GM19372 (cell line): ENCODE data around the gene RRBP1.

Source experiments
- ATAC-seq: cut with Tn5 transposase; IDR thresholded peaks from one replicate; pipeline ENCODE4 v1.9.1; 2021; ENCODE audit warnings: mild to moderate bottlenecking, low read depth, moderate library complexity; ENCODE audit not compliant: unreplicated experiment

RRBP1 gene

DNA sequence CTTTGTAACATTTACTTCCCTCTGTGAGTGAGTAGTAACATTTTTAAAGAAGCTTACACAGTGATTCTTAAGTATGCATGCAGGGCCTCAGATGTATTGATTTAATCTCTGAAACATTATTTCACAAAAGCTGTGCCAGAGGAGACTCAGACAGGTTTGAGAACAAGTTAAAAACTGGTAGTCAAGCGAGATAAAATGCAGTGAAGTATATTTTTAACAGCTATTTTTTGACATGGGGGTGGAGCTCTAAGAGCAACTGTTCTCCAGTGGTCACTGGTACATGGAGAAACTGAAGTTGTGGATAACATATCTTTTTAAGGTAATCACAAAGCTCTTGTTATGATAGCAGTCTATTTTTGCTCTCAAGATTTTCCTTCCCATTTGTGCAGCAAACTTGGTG is 91.8 kb downstream of the RRBP1 start:
- no peak for ATAC-seq

DNA sequence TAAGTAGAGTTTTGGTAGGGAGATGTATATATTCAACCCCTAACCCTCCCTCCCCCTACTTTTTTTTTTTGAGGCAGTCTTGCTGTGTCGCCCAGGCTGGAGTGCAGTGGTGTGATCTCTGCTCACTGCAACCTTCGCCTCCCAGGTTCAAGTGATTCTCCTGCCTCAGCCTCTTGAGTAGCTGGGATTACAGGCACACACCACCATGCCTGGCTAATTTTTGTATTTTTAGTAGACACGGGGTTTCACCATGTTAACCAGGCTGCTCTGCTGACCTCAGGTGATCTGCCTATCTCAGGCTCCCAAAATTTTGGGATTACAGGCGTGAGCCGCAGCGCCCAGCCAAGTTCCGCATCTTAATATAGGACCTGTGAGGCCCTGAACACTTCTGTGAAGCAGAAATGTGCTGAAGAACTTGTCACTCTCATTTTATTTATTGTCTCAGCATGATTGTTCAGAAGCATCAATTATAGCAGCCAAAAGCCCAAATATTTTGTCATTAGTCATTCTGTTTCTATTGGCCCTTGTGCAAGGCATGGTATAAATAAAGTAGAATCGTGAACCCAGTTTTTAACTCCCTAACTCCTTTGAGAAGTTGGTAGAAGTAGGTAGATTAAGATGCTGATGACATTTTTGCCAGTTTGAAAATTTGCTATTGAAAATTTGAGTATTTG is 92.7 kb downstream of the RRBP1 start:
- no peak for ATAC-seq

- ATAC-seq, result no peak
Measured at GRCh38 chr20:17587824-17588223, 94.2 kb downstream of the RRBP1 start.

DNA sequence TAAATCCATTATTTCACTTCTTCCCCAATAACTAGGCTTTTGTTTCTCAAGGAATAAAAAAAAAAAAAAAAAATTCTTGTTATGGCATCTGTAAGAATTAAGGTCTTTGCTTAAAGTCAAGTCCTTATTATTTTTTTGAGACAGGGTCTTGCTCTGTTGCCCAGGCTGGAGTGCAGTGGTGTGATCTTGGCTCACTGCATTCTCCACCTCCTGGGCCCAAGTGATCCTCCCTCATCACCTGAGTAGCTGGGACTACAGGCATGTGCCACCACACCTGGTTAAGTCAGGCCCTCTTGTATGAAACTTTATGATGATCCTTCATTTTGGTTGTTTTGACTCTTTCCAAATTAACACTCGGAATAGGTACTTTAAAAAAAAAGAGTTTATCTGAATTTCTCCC is 94.9 kb downstream of the RRBP1 start:
- ATAC-seq, result no peak

- no peak for ATAC-seq
Measured at GRCh38 chr20:17586250-17586649, 95.8 kb downstream of the RRBP1 start.

- ATAC-seq, result no peak
Measured at GRCh38 chr20:17584689-17585088, 97.4 kb downstream of the RRBP1 start.

GRCh38 chr20:17583126-17583525 is 98.9 kb downstream of the RRBP1 start:
- no peak for ATAC-seq

DNA sequence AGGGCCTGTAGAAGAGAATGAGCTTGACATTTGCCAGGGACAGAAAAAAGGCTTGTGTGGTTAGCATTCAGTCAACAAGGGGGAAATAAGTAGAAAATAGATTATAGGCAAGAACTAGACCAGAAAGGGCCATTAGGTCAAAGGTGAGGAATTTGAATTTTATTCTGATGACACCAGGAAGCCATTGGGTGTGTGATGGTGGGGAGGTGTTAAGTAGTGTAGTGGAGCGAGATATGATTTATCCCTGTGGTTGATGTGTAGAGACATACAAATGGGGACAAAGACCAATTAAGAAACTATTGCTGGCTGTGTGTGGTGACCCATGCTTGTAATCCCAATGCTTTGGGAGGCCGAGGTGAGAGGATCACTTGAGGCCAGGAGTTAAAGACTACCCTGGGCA is 101.1 kb downstream of the RRBP1 start:
- no peak for ATAC-seq

DNA sequence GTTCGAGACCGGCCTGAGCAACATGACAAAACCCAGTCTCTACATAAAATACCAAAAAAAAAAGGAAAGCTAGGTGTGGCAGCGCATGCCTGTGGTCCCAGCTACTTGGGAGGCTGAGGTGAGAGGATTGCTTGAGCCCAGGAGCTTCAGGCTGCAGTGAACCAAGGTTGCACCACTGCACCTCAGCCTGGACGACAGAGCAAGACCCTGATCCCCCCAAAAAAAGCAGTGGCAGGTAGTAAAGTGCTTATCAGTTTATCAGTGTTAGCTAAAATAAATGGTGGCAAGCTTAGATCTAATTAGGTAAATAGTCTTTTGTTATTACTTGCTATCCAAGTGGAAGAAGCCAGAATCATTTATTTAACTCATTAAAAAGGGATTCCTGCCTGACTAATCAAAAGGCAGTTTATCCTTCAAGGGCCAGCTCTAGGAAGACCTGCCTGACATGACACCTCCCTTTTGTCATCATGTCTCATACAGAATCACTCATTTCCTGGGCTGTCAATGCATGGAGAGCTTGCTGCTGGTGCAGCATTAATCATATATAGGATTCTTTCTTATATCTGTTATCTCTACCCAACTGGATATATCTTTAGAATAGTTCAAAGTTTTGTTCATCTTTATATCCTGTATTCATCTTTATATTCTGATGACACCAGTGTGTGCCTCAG is 102.5 kb downstream of the RRBP1 start:
- ATAC-seq, result no peak

DNA sequence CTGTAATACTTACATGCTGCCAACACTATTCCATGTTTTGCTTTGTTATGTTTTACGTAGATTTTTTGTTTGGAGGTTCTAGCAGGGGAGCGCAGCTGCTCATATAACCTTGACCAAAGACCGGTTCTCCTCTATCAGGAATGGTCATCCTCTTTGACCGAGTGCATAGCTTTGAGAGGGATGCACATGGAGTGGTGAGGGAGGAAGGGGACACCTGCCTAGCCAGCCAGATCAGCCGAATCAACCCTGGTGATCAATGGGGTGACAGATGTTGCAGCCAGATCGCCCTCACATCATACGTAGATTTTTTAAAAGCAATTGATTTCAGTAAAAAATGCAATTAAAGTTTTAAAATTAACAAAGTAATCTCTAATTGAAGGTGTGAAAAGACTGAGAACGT is 105.8 kb downstream of the RRBP1 start:
- no peak for ATAC-seq

GRCh38 chr20:17573463-17573862 is 108.6 kb downstream of the RRBP1 start:
- no peak for ATAC-seq

GRCh38 chr20:17572034-17572638 is 109.9 kb downstream of the RRBP1 start:
- ATAC-seq, result no peak

DNA sequence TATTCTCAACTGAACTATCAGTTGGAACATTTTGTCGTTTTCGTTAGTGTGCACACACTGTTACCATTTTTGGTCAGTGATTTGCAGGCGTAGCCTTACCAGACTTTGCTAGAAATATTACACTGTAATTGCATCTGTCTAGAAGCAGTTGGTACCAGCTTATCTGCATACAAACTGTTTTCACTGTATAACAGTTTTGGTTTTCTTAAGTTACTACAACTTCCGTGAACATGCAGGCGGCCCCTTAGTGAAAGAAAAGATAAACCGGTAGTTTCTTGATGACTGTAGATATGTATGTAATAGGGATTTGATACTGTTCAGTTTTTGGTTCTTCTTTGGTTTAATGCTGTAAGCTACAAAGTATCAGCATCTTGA is 110.9 kb downstream of the RRBP1 start:
- no peak for ATAC-seq

- ATAC-seq, result peak; percentile 35
Measured at GRCh38 chr20:17570347-17571152, 111.5 kb downstream of the RRBP1 start.

- peak; percentile 90 for ATAC-seq
Measured at GRCh38 chr20:17569616-17570346, 112.3 kb downstream of the RRBP1 start, which contains the start of gene DSTN. Gene DSTN, plus strand, starts transcription at chr20:17570075. Its CDS starts 134 bp downstream, at chr20:17570209.

DNA sequence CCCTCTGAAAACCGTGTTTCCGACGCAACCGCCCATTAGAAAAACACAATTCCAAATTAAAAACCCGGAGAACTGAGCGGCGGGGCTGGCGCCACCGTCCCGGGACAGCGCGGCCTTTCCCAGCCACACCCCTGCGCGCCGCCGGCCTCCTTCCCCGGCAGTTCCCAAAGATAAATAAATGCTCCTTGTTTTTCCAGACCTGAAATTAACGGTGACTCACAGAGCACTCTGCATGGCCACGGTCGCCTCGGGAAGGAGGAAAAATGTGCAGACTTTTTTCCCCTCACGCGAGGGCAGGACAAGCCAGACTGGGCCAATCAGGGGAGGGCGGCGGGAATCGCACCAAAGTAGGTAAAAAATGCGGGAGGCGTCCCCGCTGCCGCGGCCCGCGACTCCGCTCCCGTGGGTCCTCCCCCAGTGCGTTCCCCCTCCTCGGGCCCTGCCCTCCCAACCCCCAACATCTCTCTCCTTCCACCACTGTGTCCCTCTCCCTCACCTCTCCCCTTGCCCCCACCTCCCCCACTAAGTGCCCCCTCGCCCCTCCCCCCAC is 113.0 kb downstream of the RRBP1 start:
- ATAC-seq, result no peak

- ATAC-seq, result no peak
Measured at GRCh38 chr20:17568045-17568788, 113.8 kb downstream of the RRBP1 start.

DNA sequence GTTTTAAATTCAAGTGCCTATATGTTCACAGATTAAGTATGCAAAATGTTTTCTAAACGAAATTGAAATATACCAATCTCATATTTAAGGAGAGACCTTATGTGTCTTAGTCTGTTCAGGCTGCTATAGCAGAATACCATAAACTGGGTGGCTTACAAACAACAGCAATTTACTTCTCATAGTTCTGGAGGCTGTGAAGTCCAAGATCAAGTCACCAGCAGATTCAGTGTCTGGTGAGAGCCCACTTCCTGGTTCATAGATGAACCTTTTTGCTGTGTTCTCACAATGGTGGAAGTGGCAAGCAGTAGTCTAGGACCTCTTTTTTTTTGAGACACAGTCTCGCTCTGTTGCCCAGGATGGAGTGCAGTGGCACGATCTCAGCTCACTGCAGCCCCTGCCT is 115.7 kb downstream of the RRBP1 start:
- no peak for ATAC-seq

GRCh38 chr20:17565169-17565845 is 116.7 kb downstream of the RRBP1 start:
- ATAC-seq, result no peak
